ENCODE measurements around the gene CDKN2AIP.

CDKN2AIP gene, protein sequence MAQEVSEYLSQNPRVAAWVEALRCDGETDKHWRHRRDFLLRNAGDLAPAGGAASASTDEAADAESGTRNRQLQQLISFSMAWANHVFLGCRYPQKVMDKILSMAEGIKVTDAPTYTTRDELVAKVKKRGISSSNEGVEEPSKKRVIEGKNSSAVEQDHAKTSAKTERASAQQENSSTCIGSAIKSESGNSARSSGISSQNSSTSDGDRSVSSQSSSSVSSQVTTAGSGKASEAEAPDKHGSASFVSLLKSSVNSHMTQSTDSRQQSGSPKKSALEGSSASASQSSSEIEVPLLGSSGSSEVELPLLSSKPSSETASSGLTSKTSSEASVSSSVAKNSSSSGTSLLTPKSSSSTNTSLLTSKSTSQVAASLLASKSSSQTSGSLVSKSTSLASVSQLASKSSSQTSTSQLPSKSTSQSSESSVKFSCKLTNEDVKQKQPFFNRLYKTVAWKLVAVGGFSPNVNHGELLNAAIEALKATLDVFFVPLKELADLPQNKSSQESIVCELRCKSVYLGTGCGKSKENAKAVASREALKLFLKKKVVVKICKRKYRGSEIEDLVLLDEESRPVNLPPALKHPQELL

DNA sequence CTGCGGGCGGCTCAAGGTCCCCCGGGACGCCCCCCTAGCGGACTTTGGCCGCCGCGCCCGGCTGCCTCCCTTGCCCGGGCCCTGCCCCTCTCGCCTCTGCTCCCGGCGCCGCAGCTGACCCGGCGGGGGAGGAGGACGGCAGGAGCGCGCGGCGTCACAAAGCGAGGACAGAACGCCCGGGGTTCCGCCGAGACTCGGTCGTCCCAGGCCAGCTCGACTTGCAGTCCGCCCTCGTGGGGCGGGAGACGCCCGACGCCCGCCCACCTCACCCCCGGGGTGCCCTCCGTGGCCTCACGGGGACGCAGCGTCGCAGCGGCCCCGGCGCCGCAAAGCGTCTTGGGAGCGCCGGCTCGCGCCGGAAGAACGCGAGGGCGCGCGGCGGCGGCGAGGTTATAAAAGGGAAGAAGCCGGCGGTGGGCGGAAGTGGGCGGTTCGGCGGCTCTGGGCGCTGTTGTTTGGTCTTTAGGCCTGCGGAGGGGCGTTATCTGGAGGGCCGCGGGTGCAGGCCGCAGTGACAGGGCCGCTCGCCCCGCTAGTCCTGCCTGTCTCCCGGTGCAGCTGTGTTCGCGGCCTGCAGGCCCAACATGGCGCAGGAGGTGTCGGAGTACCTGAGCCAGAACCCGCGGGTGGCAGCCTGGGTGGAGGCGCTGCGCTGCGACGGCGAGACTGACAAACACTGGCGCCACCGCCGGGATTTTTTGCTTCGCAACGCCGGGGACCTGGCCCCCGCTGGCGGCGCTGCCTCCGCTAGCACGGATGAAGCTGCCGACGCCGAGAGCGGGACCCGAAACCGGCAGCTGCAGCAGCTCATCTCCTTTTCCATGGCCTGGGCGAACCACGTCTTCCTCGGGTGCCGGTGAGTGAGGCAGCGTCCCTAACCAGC, at the start of gene CDKN2AIP:
TSS of gene CDKN2AIP (plus strand) at position 423 of the 883 bp plus-strand sequence. CDS start at position 585, 162 bp downstream.
- no peaks in the 10 kb centered on the region for H3K9me3 ChIP-seq (ENCODE audit: control insufficient read depth in 1 of 2, low read length in 2 of 2)
- H3K4me1 ChIP-seq (ENCODE audit: control insufficient read depth in 1 of 2, insufficient read depth in 2 of 2, low read length in 2 of 2) = peaks cover 14 to 41% of the 10 kb centered on the region in 2 donors
- H3K27ac ChIP-seq (ENCODE audit: low read length) = peak within 1 kb of the TSS; percentile 99
- peaks cover 25 to 31% of the 10 kb centered on the region in 2 donors for H3K36me3 ChIP-seq (ENCODE audit: control insufficient read depth in 1 of 2, insufficient read depth in 2 of 2, low read length in 2 of 2)
- no peaks in the 10 kb centered on the region for H3K27me3 ChIP-seq (ENCODE audit: low read depth, low read length)
- H3K4me3 ChIP-seq (ENCODE audit: low read depth in 1 of 2, low read length in 2 of 2) = peak within 1 kb of the TSS; percentile 89 to 99

DNA sequence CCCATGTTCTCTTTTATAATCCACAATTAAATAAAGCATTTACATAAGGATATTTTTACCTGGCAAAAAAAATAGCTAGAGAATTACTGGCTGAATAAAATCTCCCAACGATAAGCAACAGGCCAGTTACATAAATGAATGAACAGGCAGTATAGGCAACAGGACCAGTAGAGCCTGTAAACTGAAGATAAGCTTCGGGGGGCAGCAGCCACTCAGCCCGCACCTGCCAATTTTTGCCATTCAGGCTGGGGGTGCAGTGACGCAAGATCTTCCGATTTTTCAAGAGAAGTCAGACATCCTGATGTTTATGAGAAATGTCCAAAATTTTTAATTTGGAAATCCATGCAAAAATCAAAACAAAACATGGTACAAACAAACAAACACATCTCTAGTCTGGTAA, 49.0 kb upstream of the CDKN2AIP start:
- Histone ChIP-seq H3K27ac (ENCODE audit: low read length) (no peak overlapping the region), H3K36me3 (ENCODE audit: control insufficient read depth in 1 of 2, insufficient read depth in 2 of 2, low read length in 2 of 2) (no peaks in the 10 kb centered on the region), H3K27me3 (ENCODE audit: low read depth, low read length) (no peaks in the 10 kb centered on the region), H3K4me1 (ENCODE audit: control insufficient read depth in 1 of 2, insufficient read depth in 2 of 2, low read length in 2 of 2) (peaks cover 0 to 7% of the 10 kb centered on the region in 2 donors), H3K9me3 (ENCODE audit: control insufficient read depth in 1 of 2, low read length in 2 of 2) (no peaks in the 10 kb centered on the region), H3K4me3 (ENCODE audit: low read depth in 1 of 2, low read length in 2 of 2) (no peak overlapping the region)

DNA sequence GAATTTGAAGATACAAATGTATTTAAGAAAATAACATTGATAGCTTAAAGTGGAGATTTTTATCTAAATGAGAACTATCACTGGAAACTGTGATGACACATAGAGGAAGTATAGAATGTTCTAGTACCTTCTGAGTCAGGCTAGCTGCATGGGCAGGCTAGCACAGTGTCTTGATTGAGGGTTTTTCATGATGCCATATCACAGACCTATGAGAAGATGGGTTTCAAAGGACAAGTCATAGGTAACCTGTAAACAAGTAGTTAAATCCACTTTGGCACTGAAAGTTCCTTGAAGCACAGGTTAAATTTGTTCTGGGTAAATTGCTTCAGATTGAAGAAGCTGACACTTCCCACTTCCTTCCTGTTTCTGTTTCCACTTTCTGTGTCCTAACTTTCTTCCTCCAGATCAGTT, 48.2 kb upstream of the CDKN2AIP start:
- Histone ChIP-seq H3K4me1 (ENCODE audit: control insufficient read depth in 1 of 2, insufficient read depth in 2 of 2, low read length in 2 of 2) (peaks cover 0 to 7% of the 10 kb centered on the region in 2 donors), H3K27me3 (ENCODE audit: low read depth, low read length) (no peaks in the 10 kb centered on the region), H3K9me3 (ENCODE audit: control insufficient read depth in 1 of 2, low read length in 2 of 2) (no peaks in the 10 kb centered on the region), H3K36me3 (ENCODE audit: control insufficient read depth in 1 of 2, insufficient read depth in 2 of 2, low read length in 2 of 2) (no peaks in the 10 kb centered on the region), H3K27ac (ENCODE audit: low read length) (no peak overlapping the region), H3K4me3 (ENCODE audit: low read depth in 1 of 2, low read length in 2 of 2) (no peak overlapping the region)

DNA sequence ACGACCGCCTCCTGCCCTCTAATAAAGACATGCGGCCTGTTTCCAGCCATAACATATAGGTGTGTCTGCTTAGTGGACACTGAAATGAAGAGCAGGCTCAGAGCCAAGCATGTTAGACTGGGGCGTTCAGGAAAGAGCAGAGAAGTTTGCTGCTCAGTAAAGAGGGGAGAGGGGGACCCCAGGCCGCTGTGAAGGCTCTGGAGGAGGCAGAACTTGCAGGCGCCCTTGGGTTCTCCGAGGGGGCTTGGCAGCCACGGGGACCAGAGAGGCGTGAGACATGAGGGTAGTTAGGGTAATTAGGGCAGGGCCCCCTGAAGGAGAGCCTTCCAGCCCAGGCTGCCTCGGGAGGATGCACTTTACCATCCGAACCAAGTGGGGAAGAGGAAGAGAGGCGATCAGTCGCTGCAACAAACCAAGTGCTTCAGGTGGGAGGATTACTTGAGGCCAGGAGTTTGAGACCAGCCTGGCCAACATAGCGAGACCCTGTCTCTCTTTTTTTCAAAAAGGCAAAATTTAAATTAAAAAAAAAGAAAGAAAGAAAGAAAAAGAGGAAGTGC, 46.6 kb upstream of the CDKN2AIP start:
- no peaks in the 10 kb centered on the region for H3K27me3 ChIP-seq (ENCODE audit: low read depth, low read length)
- H3K27ac ChIP-seq (ENCODE audit: low read length) = no peak overlapping the region
- H3K4me1 ChIP-seq (ENCODE audit: control insufficient read depth in 1 of 2, insufficient read depth in 2 of 2, low read length in 2 of 2) = peaks cover 0 to 7% of the 10 kb centered on the region in 2 donors
- peak overlapping the region in 1 of 2 donors; percentile 67 for H3K4me3 ChIP-seq (ENCODE audit: low read depth in 1 of 2, low read length in 2 of 2)
- H3K9me3 ChIP-seq (ENCODE audit: control insufficient read depth in 1 of 2, low read length in 2 of 2) = no peaks in the 10 kb centered on the region
- no peaks in the 10 kb centered on the region for H3K36me3 ChIP-seq (ENCODE audit: control insufficient read depth in 1 of 2, insufficient read depth in 2 of 2, low read length in 2 of 2)

DNA sequence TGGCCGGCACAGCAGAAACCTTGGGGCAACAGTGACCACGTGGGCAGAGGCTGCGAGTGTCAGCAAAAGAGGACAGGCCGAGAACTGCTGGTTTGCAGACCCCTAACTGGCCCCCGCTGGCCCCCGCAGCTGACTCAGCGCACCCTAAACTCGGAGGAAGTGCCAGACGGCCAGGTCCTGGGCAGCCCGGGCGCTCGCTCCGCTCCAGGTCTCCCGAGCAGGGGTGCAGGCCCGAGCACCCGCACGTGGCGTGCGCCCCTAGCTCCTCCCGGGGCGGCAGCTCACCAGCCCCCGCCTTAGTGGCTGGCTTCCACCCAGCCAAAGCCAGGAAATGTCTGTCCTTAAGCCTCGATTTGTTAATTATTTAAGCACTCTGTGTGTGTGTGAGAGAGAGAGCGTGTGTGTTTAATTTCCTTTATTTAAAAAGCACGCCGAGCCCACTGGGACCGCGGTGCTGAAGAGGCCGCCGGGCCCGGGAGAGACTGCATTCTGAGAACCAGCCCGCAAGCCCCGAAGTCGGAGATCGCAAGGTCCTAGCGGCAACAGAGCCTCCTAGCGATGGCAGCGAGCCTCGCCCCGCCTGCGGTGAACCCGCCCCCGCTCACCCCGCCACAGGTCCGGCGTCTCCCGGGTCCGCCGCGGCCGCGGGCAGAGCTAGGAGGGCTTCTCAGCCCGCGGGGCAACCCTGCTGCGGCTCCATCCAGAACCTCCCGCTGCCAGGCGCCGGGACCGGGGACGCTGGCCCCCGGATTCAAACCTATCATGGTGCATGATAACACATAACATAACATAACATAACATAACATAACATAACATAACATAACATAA, 45.9 kb upstream of the CDKN2AIP start:
- H3K4me3 ChIP-seq (ENCODE audit: low read depth in 1 of 2, low read length in 2 of 2) = peak overlapping the region; percentile 59 to 67
- H3K27me3 ChIP-seq (ENCODE audit: low read depth, low read length) = no peaks in the 10 kb centered on the region
- no peaks in the 10 kb centered on the region for H3K9me3 ChIP-seq (ENCODE audit: control insufficient read depth in 1 of 2, low read length in 2 of 2)
- peaks cover 0 to 7% of the 10 kb centered on the region in 2 donors for H3K4me1 ChIP-seq (ENCODE audit: control insufficient read depth in 1 of 2, insufficient read depth in 2 of 2, low read length in 2 of 2)
- no peak overlapping the region for H3K27ac ChIP-seq (ENCODE audit: low read length)
- H3K36me3 ChIP-seq (ENCODE audit: control insufficient read depth in 1 of 2, insufficient read depth in 2 of 2, low read length in 2 of 2) = no peaks in the 10 kb centered on the region

DNA sequence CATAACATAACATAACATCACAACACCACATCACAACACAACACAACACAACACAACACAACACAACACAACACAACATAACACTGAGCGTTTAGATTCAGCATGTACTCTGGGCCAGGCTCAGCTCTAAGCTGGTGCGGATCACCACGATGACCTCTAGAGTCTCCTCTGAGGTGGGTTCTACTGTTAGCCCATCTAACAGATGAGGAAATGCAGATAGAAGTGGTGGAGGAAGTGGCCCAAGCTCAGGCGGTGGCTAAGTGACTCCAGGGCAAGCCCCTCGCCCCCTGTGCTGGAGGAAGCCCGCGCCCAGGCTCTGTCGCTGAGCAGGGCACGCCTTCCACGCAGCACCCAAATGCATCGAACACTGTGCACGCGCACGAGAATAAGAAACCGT, 45.3 kb upstream of the CDKN2AIP start:
- H3K36me3 ChIP-seq (ENCODE audit: control insufficient read depth in 1 of 2, insufficient read depth in 2 of 2, low read length in 2 of 2) = no peaks in the 10 kb centered on the region
- no peaks in the 10 kb centered on the region for H3K9me3 ChIP-seq (ENCODE audit: control insufficient read depth in 1 of 2, low read length in 2 of 2)
- H3K27ac ChIP-seq (ENCODE audit: low read length) = no peak overlapping the region
- peaks cover 0 to 7% of the 10 kb centered on the region in 2 donors for H3K4me1 ChIP-seq (ENCODE audit: control insufficient read depth in 1 of 2, insufficient read depth in 2 of 2, low read length in 2 of 2)
- H3K4me3 ChIP-seq (ENCODE audit: low read depth in 1 of 2, low read length in 2 of 2) = peak overlapping the region; percentile 59 to 67
- no peaks in the 10 kb centered on the region for H3K27me3 ChIP-seq (ENCODE audit: low read depth, low read length)

DNA sequence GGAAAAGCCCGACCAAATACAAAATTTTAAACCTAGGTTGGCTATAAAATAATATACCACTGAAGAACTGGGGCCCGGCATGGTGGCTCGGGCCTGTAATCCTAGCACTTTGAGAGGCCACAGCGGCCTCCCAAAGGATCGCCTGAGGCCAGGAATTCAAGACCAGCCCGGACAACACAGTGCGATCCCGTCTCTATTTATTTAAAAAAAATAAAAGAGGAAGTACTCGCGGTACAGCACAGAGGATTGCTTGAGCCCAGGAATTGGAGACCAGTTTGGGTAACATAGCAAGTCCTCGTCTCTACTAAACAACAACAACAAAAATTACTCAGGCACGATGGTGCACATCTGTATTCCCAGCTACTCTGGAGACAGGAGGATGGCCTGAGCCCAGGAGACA, 44.8 kb upstream of the CDKN2AIP start:
- Histone ChIP-seq H3K9me3 (ENCODE audit: control insufficient read depth in 1 of 2, low read length in 2 of 2) (no peaks in the 10 kb centered on the region), H3K4me1 (ENCODE audit: control insufficient read depth in 1 of 2, insufficient read depth in 2 of 2, low read length in 2 of 2) (peaks cover 0 to 7% of the 10 kb centered on the region in 2 donors), H3K27me3 (ENCODE audit: low read depth, low read length) (no peaks in the 10 kb centered on the region), H3K27ac (ENCODE audit: low read length) (no peak overlapping the region), H3K4me3 (ENCODE audit: low read depth in 1 of 2, low read length in 2 of 2) (no peak overlapping the region), H3K36me3 (ENCODE audit: control insufficient read depth in 1 of 2, insufficient read depth in 2 of 2, low read length in 2 of 2) (no peaks in the 10 kb centered on the region)

DNA sequence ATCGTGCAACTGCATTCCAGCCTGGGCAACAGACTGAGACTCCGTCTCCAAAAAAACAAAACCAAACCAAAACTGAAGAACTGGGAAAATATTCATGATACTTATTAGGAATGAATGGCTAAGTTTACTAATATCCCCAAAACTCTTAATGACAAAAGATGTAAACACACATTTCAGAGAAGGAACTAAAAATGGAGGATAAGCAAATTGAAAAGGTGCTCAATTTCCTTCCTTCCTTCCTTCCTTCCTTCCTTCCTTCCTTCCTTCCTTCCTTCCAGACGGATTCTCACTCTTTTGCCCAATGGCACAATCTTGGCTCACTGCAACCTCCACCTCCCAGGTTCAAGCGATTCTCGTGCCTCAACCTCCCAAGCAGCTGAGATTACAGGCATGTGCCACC, 44.4 kb upstream of the CDKN2AIP start:
- no peaks in the 10 kb centered on the region for H3K27me3 ChIP-seq (ENCODE audit: low read depth, low read length)
- no peaks in the 10 kb centered on the region for H3K36me3 ChIP-seq (ENCODE audit: control insufficient read depth in 1 of 2, insufficient read depth in 2 of 2, low read length in 2 of 2)
- no peak overlapping the region for H3K27ac ChIP-seq (ENCODE audit: low read length)
- peaks cover 0 to 7% of the 10 kb centered on the region in 2 donors for H3K4me1 ChIP-seq (ENCODE audit: control insufficient read depth in 1 of 2, insufficient read depth in 2 of 2, low read length in 2 of 2)
- no peak overlapping the region for H3K4me3 ChIP-seq (ENCODE audit: low read depth in 1 of 2, low read length in 2 of 2)
- no peaks in the 10 kb centered on the region for H3K9me3 ChIP-seq (ENCODE audit: control insufficient read depth in 1 of 2, low read length in 2 of 2)

DNA sequence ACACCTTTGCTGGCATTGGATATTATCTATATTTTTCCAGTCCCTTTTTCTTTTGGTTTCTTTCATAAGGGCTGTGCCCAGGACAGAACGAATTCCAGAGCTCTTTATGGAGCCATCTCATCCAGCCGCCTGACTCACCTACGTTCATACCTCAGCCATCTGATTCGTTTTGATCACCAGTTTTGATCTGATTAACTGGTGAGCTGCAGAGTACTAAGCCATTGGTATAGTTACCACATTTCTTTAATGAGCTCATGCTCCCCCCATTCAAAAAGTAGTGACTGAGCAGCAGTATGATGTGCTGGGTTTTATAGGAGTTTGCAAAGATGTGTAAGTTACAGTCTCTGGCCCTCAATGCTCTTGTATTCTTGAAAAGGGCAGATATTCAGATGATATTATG, 43.0 kb upstream of the CDKN2AIP start:
- Histone ChIP-seq H3K36me3 (ENCODE audit: control insufficient read depth in 1 of 2, insufficient read depth in 2 of 2, low read length in 2 of 2) (no peaks in the 10 kb centered on the region), H3K9me3 (ENCODE audit: control insufficient read depth in 1 of 2, low read length in 2 of 2) (no peaks in the 10 kb centered on the region), H3K4me3 (ENCODE audit: low read depth in 1 of 2, low read length in 2 of 2) (no peak overlapping the region), H3K4me1 (ENCODE audit: control insufficient read depth in 1 of 2, insufficient read depth in 2 of 2, low read length in 2 of 2) (peaks cover 0 to 7% of the 10 kb centered on the region in 2 donors), H3K27me3 (ENCODE audit: low read depth, low read length) (no peaks in the 10 kb centered on the region), H3K27ac (ENCODE audit: low read length) (no peak overlapping the region)

DNA sequence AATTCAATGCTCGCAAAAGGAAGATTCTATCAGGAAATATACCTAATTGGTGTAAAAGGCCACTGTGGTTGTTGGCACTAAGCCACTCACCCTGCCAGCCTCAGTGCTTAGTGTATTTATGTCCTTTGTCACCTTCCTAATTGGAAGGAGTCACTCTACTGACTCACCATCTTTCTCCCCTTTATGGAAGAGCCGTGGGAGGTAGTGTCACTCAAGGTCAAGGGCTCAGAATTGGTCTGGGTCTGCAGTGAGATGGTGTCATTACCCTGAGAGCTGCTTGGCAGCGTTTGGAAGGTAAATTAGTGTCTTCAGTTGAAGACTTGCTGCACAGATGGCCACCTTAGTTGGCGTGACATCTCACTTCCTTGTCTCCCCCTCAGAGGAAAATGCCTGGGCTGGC, 41.7 kb upstream of the CDKN2AIP start:
- Histone ChIP-seq H3K9me3 (ENCODE audit: control insufficient read depth in 1 of 2, low read length in 2 of 2) (no peaks in the 10 kb centered on the region), H3K36me3 (ENCODE audit: control insufficient read depth in 1 of 2, insufficient read depth in 2 of 2, low read length in 2 of 2) (no peaks in the 10 kb centered on the region), H3K27me3 (ENCODE audit: low read depth, low read length) (no peaks in the 10 kb centered on the region), H3K4me3 (ENCODE audit: low read depth in 1 of 2, low read length in 2 of 2) (no peak overlapping the region), H3K27ac (ENCODE audit: low read length) (no peak overlapping the region), H3K4me1 (ENCODE audit: control insufficient read depth in 1 of 2, insufficient read depth in 2 of 2, low read length in 2 of 2) (peaks cover 0 to 6% of the 10 kb centered on the region in 2 donors)
